HG03139 (cell line): ENCODE data around the gene PCLO.
"Not testable (repeated sequence)": the region's sequence is repeated elsewhere in the genome, so short reads cannot be mapped to it uniquely, and the experiment has no call there.

ENCODE experiments used
- ATAC-seq: cut with Tn5 transposase; IDR thresholded peaks from one replicate; pipeline ENCODE4 v1.9.1; 2021; ENCODE audit not compliant: unreplicated experiment

The PCLO gene

DNA sequence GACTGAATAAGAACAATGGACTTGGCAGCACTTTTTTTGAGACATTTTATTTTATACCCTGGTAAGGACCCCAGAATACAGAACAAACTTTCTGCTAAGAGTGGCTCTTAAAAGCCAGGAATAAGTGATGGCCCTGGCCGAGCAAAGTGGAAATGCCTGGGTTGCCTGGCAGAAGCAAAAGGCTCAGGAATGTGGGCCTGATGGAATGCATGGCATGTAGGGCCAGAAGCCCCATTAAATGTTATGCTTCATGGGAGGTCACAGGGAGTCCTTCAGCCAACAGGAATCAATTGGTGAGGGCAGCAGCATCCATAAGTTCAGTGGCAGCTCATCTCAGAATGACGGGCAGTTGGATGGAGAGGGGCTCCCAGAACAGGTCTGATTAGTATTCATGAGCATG lies 417.6 kb downstream of the PCLO start:
- no peak for ATAC-seq

DNA sequence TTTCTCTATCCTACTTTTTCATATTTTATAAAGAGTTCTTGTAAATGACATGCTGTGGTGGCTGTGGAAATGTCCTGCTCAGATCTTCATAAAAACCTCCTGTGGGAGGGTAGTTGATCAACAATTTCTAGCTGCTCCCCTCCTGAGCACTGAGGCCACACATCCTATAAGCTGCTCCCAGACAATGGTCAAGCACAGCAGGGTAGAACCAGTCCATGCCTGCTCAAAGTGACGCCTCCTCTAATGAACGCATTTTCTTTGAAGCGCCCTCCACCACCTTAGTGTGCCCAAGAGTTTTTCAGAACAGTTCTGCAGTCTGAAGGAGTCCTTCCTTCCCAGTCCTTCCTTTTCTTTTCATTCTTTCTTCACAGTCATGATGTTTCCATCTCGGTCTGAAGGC lies 420.5 kb downstream of the PCLO start:
- no peak for ATAC-seq

DNA sequence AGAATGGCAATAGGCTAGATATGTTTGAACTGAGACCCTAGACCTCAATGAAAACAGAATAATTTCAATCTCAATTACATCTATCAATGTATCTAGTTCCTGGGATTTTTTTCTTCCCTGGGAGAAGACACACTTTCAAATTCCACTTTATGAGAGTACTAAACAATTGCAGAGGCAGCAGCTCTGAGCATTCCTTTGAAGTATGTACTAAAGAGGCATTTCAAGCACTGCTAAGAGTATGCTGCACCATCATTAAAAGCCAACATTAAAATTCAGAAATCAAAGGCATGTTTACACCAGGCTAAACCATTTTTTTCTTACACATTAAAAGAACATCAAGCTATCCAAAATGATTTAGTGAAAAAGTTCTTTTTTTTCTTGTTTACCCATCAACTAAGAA lies 421.2 kb downstream of the PCLO start:
- ATAC-seq: no peak

DNA sequence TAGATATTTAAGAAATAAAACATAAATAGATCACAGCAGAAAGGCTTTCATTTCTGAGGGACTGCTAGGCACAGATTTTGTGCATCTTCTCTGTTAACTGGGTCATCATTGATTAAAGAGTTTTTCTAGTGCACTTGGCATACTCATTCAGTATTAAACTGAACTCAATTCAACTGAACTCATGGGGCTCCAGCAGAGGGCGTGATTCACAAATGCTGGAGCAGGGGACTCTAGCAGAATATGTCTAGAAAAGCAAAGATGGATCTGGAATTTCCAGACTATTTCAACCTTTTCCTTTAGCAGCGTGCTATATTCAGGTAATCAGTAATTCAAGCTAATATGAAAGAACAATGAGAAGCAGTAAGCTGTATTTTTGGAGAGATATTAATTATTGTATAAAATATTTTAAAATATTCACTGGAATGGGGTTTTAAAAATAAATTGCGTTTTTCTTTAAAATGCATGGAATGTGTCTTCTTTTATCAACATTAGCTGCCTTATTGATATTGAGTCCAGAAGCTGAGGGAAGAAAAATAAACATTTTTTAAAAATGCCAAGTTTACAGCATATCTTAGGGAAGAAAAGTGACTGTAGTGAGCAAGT lies 422.3 kb downstream of the PCLO start:
- ATAC-seq: no peak

DNA sequence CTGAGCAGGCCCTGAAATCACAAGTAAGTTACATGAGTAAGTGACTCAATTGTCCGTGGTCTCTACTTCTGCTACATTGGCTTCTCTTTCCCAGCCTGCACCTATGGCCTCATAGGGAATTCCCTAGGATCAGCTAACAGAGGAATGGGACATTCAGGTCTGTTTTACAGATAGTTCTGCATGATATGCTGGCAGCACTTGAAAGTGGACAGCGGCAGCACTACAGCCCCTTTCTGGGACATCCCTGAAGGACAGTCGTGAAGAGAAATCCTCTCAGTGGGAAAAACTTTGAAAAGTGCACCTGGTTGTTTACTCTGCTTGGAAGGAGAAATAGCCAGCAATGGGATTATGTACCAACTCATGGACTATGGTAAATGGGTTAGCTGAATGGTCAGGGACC lies 426.1 kb downstream of the PCLO start:
- no peak for ATAC-seq

DNA sequence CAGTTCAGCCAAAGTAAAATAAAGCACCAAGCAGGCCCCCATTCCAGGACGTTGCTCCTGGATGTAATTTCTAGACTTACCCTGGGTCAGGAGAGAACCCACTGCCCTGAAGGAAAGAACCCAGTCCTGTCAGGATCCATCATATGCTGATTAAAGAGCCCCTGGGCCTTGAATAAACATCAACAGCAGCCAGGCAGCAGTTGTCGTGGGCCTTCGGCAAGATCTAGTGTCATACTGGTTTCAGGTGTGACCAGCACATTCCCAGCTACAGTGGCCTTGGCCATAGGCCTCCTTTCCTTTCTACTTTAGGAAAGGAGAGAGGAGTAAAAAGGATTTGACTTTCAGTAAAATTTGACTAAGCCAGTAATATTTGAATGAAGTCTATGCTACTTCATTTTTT lies 430.0 kb downstream of the PCLO start:
- no peak for ATAC-seq

DNA sequence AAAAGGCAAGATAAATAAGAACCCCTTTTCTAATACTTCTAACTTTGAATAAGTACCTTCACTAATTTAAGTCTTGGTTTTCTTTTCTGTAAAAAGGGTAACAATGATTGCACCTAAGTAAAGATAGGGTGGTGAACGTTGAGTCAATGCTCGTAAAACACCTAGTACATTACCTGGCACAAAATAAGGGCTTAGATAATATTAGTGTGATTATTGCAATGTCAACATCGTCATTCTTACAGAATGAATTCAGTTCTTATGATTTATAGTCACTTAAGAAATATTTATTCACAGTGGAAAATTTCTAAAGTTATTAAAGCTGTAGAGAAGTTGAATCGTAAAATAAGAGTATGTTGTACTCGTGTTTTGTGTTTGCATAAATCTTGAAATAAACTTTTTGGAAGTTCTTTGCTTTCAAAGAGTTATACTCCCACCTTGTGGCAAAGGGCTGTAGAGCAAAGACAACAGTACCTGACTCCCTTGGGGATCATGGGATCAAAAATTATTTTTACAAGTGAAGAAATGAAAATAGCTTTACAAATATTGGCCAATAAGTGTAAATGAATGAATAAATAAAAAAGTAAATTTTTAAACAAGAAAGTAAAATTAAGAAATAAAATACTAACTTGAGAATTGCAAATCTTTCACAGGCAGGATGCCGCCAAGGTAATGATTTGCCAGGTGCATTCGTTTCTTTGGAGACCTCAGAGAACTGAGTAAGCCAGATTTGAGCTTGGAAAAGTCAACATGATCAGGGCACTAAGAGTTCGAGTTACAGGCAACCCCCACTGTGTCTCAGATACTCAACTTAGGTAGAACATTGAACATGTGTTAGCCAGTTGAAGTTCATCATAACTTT lies 433.3 kb downstream of the PCLO start:
- no peak for ATAC-seq

DNA sequence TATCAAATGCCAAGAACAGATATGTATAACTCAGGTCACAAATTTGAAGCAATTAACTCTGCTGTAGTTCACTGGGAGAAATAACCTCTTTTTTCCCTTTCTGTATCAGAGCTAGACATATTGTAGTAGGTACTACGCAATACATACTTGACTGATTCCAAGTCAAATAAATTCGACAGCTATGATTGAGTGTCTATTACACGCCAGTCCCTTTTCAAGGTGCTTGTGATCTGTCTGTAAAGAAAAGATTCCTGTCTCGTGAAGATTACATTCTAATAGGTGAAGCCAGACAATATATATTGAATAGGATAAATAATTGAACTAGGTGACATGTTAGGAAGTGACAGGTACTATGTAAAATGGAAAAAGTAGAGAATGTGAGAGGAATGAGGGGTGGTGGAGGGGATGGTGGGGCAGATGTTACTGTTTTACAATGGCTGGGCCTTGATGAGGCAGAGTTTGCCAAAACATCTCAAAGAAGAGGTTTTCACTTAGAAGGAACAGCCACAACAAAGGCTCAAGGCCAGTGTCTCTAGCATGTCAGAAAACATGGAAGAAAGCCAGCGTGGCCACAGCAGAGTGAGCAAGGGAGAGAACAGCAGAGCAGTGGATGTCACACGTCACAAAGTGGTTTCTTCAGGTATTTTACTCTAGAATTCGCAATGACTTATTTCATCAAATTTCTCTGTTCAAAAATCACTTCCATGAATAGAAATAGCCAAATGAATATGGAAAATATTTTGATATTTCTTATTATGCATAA lies 436.5 kb downstream of the PCLO start:
- ATAC-seq: no peak

DNA sequence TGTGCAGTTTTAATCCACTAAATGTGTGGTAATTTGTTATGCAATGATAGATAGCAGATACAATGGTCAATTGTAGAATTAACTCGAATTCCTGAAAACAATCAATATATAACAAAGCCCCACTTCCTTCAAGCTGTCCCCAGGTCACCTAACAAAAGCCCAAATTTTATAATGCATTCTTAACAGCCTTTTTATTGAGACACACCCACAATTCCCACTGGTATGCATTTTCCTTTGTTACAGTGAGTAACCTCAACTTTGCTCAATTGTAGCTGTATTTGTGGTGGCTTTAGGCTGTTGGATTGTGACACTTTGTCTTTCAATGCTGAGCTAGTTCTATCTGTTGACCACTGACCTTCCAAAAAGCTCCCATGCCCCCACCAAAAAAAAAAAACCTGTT lies 439.3 kb downstream of the PCLO start:
- no peak for ATAC-seq

DNA sequence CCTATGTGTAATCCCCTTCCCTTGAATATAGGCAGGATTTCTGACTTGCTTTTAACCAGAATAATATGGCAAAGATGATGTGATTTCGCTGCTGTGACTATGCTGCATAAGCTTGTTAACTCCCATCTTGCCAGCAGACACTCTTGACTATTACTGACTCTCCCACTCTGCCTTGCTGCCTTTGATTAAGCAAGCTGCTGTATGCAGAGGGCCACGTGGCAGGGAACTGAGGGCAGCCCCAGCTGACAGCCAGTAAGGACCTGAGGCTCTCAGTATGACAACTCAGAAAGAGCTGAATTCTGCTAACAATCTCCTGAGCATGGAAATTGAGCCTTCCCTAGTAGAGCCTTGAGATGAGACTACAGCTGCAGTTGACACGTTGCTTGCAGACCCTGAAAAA lies 439.7 kb downstream of the PCLO start:
- ATAC-seq: no peak

DNA sequence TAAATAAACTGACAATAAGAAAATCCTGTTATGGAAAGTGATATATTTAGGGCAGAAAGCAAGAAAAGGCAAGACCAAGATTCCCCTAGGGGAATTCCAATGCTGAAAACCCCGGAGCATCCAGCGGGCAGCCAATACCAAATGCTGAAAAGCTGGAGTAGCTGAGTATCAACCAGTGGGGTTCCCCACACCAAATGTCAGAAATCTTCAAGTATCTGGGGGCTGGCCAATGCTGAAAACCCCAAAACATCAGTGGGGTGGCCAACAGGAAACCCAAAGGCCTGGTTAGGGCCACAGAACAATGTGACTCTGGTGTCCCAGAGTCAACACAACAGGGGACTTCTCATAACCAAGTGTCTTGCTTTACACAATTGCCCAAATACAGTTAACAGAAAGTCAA lies 447.3 kb downstream of the PCLO start:
- no peak for ATAC-seq

DNA sequence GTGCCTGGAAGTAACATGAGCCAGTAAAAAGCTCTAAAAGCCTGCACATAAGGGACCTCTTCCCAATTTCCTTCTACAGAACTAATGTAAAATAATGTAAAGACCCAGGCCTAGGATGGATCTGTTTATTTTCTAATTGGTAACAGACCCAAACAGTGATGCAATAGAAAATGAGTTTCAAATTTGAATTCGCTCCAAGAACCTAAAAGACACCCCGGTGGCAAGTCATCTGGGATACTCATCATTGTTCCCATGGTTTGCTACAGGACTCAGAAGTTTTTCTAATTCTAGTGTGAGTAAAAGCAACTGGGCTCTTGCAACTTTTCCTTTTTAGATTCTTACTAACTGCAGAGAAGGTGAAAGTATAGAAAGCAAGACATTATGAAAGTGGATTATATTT lies 447.8 kb downstream of the PCLO start:
- no peak for ATAC-seq

DNA sequence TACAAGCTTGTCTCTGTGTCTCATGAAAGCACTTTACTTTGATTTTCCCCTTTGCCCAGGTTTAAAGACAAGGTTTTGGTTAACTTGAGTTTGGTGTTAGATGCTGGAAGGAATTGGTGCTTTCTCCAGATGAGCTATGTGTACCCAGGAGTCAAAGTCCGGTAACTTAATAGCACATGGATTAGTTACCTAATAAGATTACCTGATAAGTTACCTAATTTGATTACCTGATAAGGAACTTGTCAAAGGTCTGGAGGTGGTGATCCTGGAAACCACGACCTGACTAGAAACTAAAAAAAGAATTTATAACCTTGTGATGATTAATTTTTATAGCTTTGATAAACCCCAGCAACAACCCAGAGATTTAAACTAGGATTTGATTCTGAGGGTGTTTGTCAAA lies 449.2 kb downstream of the PCLO start:
- ATAC-seq: no peak

DNA sequence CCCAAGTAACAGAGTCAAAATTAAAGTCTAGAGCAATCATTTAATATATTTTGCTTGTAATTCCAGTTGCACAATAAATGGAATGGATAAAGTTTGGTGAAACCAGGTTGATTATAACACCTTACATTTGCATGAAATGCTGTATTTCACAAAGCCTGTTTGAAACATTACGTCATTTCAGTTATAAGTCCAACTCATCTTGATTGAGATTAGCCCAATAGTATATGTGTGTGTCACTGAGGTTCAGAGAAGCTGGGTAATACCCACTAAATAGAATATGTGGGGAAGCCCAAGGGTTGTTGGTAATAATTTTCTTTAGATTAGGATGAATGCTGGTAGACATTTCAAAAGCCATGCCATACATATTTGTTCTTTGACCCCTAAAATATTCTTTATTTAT lies 456.3 kb downstream of the PCLO start:
- ATAC-seq: not testable (repeated sequence)

DNA sequence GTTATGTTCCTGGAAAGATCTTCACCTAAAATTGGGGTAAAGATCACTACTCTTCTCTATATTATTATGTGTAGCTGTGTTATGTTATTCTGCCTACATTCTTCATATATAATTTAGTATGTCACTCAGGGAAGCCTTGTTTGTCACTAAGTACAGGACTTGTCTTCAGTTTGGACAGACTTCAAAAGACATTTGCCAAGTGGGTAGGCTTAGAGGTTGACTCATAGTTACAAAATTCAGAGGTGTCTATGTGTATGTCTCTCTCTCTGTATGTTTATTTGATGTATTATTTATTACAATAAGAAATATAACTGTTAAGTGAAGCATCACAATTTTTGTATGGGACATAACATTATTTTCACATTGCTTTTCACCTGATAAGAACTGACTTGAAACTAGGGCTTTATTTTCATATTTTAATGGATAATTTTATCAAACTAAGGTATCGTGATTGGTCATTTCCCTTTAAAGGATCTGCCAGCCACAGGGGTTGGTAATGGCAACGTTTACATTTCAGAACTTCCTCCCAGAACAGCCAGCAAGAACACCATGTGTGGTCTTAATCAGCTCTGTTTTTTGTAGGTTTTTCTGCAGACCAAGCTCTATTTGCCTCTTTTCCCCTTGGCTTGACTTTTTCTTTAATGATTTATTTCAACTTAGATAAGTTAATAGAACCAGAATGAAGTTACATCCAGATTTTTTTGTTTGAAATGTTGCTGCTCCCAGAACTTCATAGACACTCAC lies 457.0 kb downstream of the PCLO start:
- ATAC-seq: no peak

DNA sequence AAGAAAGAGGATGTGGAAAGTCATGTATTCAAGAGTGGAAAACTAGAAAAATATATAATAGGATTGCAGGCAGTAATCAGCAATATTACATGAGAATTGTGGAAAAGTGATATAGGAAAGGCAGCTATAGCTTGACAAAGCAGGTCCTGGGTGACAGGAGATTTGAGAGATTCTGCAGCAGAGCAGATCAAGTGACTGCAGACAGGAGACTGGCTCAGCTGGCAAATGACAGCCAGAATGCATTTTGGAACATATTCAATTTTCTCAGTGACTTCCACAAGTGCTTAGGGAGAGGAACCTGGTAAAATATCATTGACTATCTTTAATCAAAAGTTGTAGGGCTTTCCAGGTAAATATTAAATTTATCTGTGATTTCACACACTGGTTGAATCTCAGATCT lies 458.6 kb downstream of the PCLO start:
- no peak for ATAC-seq
